SK-N-MC (cell line): ENCODE data around the gene RSPH3.
"Not testable (repeated sequence)": the region's sequence is repeated elsewhere in the genome, so short reads cannot be mapped to it uniquely, and the experiment has no call there.

ENCODE experiments used
- DNase-seq: peaks from one replicate; pipeline ENCODE4 v3.0.0-alpha.2; 2011; ENCODE audit warnings: low read depth, low spot score
- H3K27ac ChIP-seq: fragments of 200-600 bp; sonication (generic); 2 replicates; pipeline ENCODE4 v1.5.1; 2016; ENCODE audit warnings: mixed run types
- H3K36me3 ChIP-seq: fragments of 200-600 bp; sonication (generic); 2 replicates; pipeline ENCODE4 v1.6.1; 2017; ENCODE audit warnings: antibody characterized with exemption, low read length, mixed read lengths; ENCODE audit not compliant: insufficient read depth
- H3K4me3 ChIP-seq: fragments of 200-600 bp; sonication (generic); 2 replicates; pipeline ENCODE4 v1.5.1; 2016
- H3K9ac ChIP-seq: fragments of 200-600 bp; sonication (generic); 2 replicates; pipeline ENCODE4 v1.8.0; 2017; ENCODE audit warnings: mixed run types, mixed read lengths; ENCODE audit not compliant: insufficient read length
- H3K9me3 ChIP-seq: fragments of 200-600 bp; sonication (generic); 2 replicates; pipeline ENCODE4 v1.6.1; 2017; ENCODE audit warnings: low read depth, mild to moderate bottlenecking, antibody characterized with exemption, low read length, moderate library complexity, mixed read lengths
- EZH2 ChIP-seq: fragments of 200-600 bp; sonication (generic); IDR thresholded peaks from one replicate; pipeline ENCODE4 v1.6.1; 2017; ENCODE audit warnings: antibody characterized with exemption
- FOXP2 ChIP-seq: optimal IDR thresholded peaks from 2 replicates; pipeline ENCODE3; 2011; ENCODE audit warnings: mild to moderate bottlenecking, moderate library complexity; ENCODE audit not compliant: insufficient read depth; ENCODE audit errors: extremely low read length, control extremely low read depth
- POLR2AphosphoS5 ChIP-seq: IDR thresholded peaks from 2 replicates; pipeline ENCODE4 v1.6.1; 2012; ENCODE audit warnings: mild to moderate bottlenecking, low read depth, low read length, borderline replicate concordance

RSPH3 gene

DNA sequence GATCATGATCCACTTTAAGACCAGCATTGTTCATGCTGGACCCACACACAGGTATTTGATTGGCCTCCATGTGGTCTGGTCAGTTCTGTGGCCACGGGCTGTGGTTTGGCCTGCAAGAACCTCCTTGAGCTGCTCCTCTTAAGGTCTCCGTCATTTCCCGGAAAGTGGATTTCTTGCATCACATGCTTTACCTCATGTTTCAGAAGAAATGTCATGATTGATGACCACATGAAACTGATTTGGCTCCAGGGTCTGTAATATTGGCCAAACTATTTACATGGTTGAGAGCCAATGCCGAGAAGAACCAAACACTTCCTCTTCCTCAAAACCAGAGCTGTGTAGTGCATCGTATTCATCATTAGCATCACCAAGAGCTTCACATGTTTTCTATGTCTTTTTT, 13.2 kb upstream of the RSPH3 start:
- H3K4me3 ChIP-seq: no peak overlapping the region
- no peak overlapping the region for H3K9ac ChIP-seq
- no peak for DNase-seq
- H3K36me3 ChIP-seq: no peaks in the 10 kb centered on the region
- 0 out of 2 replicates have a peak, but pooled peaks cover 4% of the 10 kb centered on the region for H3K9me3 ChIP-seq
- no peak for TF ChIP-seq POLR2AphosphoS5
- TF ChIP-seq FOXP2: no peak
- TF ChIP-seq EZH2: no peak
- H3K27ac ChIP-seq: peak overlapping the region; percentile 33; the same call in 1 of the 2 replicates

DNA sequence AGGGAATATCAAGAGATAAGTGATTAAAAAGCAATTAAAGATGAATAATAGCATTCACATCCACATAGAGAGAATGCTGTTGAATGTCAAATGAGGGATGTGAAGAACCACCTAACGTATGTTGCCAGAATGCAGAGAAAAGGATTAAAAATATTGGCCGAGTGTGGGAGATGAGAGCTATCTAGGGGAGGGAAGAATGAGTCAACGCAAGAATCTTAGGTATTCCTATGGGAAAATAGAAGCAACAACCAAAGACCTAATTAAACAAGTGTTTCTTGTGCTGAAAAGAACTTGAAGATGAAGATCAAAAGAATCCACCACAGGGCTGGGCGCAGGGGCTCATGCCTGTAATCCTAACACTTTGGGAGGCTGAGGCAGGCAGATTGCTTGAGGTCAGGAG, 12.2 kb upstream of the RSPH3 start:
- Histone ChIP-seq H3K27ac (no peak overlapping the region), H3K9me3 (0 out of 2 replicates have a peak, but pooled peaks cover 4% of the 10 kb centered on the region), H3K4me3 (no peak overlapping the region), H3K36me3 (no peaks in the 10 kb centered on the region), H3K9ac (no peak overlapping the region)
- no peak for DNase-seq
- TF ChIP-seq FOXP2 (no peak), EZH2 (no peak), POLR2AphosphoS5 (no peak)

DNA sequence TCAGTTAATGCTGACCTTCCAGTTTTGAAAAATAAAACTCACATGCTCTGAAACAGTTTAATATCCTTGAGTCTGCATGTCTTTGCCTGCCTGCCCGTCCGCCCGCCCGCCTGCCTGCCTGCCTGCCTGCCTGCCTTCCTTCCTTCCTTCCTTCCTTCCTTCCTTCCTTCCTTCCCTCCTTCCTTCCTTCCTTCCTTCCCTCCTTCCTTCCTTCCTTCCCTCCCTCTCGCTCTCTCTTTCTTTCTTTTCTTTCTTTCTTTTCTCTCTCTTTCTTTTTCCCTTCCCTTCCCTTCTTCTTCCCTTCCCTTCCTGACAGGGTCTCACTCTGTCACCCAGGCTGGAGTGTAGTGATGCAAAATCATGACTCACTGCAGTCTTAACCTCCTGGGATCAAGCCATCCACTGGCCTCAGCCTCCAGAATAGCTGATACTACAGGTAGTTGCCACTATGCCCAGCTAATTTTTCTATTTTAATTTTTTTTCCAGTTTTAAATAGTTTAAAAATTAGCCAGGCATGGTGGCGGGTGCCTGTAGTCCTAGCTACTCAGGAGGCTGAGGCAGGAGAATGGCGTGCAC, 10.1 kb upstream of the RSPH3 start:
- H3K9ac ChIP-seq, H3K9me3 ChIP-seq, H3K36me3 ChIP-seq, DNase-seq: not testable (repeated sequence)
- Histone ChIP-seq H3K4me3 (peak overlapping the region; percentile 69), H3K27ac (peak overlapping the region; percentile 96)

DNA sequence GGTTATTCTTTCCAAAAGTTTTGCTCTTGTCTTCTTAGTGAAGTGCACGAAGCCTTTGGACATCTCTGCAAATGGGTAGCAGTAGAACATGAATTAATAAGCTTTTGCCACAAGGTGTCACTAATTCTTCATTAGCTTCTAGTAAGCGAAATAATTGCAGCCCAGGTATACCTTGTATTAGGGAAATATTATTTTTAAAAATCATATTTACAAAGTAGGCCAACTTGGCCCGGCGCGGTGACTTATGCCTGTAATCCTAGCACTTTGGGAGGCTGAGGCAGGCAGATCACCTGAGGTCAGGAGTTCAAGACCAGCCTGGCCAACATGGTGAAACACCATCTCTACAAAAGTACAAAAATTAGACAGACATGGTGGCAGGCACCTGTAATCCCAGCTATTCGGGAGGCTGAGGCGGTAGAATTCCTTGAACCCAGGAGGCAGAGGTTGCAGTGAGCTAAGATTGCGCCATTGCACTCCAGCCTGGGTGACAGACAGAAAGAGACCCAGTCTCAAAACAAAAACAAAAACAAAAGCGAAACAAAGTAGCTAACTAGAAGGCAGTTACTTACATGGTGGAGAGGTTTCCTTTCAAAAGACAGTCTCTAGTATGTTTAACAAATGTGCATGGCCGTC, 8.8 kb upstream of the RSPH3 start:
- TF ChIP-seq POLR2AphosphoS5 (no peak), FOXP2 (no peak), EZH2 (no peak)
- no peaks in the 10 kb centered on the region for H3K36me3 ChIP-seq
- H3K4me3 ChIP-seq: peak overlapping the region; percentile 13; the same call in 1 of the 2 replicates
- DNase-seq: no peak
- peak overlapping the region; percentile 89 for H3K27ac ChIP-seq
- H3K9ac ChIP-seq: peak overlapping the region; percentile 35
- no peaks in the 10 kb centered on the region for H3K9me3 ChIP-seq

DNA sequence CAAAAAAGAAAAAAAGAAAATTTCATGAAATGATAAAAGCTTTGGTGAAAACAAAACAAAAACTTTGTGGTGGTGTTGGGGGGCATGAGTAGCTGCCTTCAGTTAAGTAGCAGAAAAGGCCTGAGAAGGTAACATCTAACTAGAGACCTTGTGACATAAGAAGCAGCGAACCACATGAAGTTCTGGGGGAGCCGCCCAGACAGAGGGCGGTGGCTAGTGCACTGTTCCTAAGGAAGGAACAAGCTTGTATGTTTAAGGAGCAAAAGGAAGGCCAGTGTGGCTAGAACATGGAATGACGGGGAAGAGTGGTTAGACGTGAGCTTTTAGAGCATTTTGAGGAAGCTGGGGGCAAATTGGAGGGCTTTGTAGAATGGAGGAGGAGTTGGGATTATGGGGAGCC, 7.5 kb upstream of the RSPH3 start:
- Histone ChIP-seq H3K36me3 (no peaks in the 10 kb centered on the region), H3K9me3 (no peaks in the 10 kb centered on the region), H3K27ac (peak overlapping the region; percentile 39; the same call in 1 of the 2 replicates), H3K4me3 (no peak overlapping the region), H3K9ac (no peak overlapping the region)
- no peak for DNase-seq
- TF ChIP-seq FOXP2 (no peak), EZH2 (no peak), POLR2AphosphoS5 (no peak)

DNA sequence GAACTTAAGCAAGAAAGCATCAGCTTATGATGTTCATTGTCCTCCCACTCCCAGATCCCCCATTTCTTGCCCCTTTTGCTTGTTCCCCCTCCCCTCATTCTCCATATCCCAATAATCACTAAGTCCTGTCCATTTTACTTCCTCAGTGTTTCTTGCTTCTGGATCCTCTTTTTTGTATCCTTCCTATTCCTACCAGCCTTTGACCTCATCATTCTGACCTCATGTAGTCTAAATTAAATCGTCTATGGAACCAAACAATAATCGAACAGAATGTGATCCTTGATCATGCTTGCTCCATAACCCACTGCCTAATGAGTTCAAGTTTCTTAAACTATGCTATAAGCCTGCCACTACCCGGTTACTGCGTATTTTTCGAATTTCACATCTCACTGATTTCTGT, 5.4 kb upstream of the RSPH3 start:
- no peaks in the 10 kb centered on the region for H3K9me3 ChIP-seq
- DNase-seq: no peak
- H3K4me3 ChIP-seq: no peak overlapping the region
- no peaks in the 10 kb centered on the region for H3K36me3 ChIP-seq
- TF ChIP-seq EZH2 (no peak), POLR2AphosphoS5 (no peak), FOXP2 (no peak)
- H3K27ac ChIP-seq: 0 out of 2 replicates have a peak overlapping the region, but pooled peaks have one; percentile 7
- H3K9ac ChIP-seq: no peak overlapping the region

- no peaks in the 10 kb centered on the region for H3K36me3 ChIP-seq
- TF ChIP-seq POLR2AphosphoS5 (no peak), EZH2 (no peak), FOXP2 (no peak)
- DNase-seq: no peak
- H3K4me3 ChIP-seq: no peak overlapping the region
- H3K9ac ChIP-seq: no peak overlapping the region
- H3K27ac ChIP-seq: no peak overlapping the region
- no peaks in the 10 kb centered on the region for H3K9me3 ChIP-seq
Observed at GRCh38 chr6:159004592-159004991, 4.6 kb upstream of the RSPH3 start.

DNA sequence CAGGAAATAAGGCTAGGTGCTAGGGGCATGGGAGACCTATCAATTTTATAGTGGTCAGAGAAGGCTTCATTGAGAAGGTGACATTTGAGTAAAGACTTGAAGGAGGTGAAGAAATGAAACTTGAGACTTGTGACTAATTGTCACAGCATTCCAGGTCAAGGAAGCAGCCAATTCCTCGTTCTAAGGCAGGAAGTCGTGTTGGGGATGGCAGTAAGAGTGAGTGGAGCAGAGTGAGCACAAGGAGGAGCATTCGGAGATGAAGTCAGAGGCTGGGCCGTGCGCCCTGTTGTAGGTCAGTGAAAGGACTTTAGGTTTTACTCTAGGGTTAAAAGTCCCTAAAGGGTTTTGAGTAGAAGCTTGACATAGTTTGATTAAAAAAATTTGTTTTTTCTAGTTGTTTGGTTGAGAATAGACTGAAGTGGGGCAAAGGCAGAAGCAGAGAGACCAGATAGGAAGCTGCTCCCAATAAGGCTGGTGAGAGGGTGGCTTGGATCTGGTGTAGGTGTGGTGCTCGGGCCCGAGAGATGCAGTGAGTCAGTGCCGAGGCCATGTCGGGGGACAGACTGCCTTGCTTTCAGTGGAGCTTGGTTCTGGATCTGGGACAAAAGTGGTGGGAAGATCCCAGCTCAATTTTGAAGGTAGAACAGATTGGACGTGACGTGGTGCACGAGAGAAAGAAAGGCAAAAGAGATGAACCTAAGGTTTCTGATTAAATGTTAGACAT, 2.6 kb upstream of the RSPH3 start:
- no peak overlapping the region for H3K4me3 ChIP-seq
- TF ChIP-seq EZH2: no peak
- TF ChIP-seq FOXP2: no peak
- TF ChIP-seq POLR2AphosphoS5: no peak
- no peaks in the 10 kb centered on the region for H3K9me3 ChIP-seq
- H3K9ac ChIP-seq: no peak overlapping the region
- H3K27ac ChIP-seq: 0 out of 2 replicates have a peak overlapping the region, but pooled peaks have one; percentile 19
- no peak for DNase-seq
- H3K36me3 ChIP-seq: no peaks in the 10 kb centered on the region
